K562 (cell line): Measurements from ENCODE around the gene ADRB2. TPM values are rescaled to one million over a fixed set of nuclear protein-coding genes. Genes with fewer than 3 reads are reported as not detected.

ENCODE experiments used
- BACH1 ChIP-seq: fragments of 200-800 bp; sonication (Bioruptor generic); IDR thresholded peaks from 2 replicates; pipeline ENCODE4 v1.6.1; 2016; ENCODE audit warnings: missing genetic modification characterization, missing compliant biosample characterization
- CBX1 ChIP-seq: sonication (generic); IDR thresholded peaks from 2 replicates; pipeline ENCODE4 v1.6.1; 2016; ENCODE audit warnings: antibody characterized with exemption, low read depth, mild to moderate bottlenecking
- CSDE1 ChIP-seq, 2 experiments: fragments of 450-650 bp; IDR thresholded peaks; 2 replicates each; pipeline ENCODE4 v1.6.1; 2016; ENCODE audit warnings: mild to moderate bottlenecking in 1 of 2
- FOSL1 ChIP-seq: fragments of 200-800 bp; sonication (Bioruptor generic); conservative IDR thresholded peaks from 2 replicates; pipeline ENCODE4 v1.6.1; 2016; ENCODE audit warnings: missing genetic modification characterization, missing compliant biosample characterization
- FOXK2 ChIP-seq, 2 experiments: fragments of 450-650 bp; IDR thresholded peaks in 1 of 2; conservative IDR thresholded peaks in 1 of 2; 2 replicates each; pipeline ENCODE4 v1.6.1; 2016; ENCODE audit warnings: low read depth in 2 of 2, mild to moderate bottlenecking in 1 of 2
- FUS ChIP-seq: fragments of 200-400 bp; formaldehyde crosslinking; optimal IDR thresholded peaks from 2 replicates; pipeline ENCODE3; 2017; ENCODE audit warnings: low read depth, low read length
- GATAD2A ChIP-seq: fragments of 450-650 bp; IDR thresholded peaks from 2 replicates; pipeline ENCODE4 v1.6.1; 2017
- HEY1 ChIP-seq: fragments of 250-450 bp; sonication (Bioruptor Pico); IDR thresholded peaks from 2 replicates; pipeline ENCODE4 v1.5.0; 2020; ENCODE audit warnings: mild to moderate bottlenecking, moderate library complexity, borderline replicate concordance
- MCM7 ChIP-seq, 2 experiments: fragments of 450-650 bp; IDR thresholded peaks; 2 replicates each; pipeline ENCODE4 v1.6.1; 2016 to 2018
- MTA3 ChIP-seq: fragments of 450-650 bp; formaldehyde crosslinking; IDR thresholded peaks from 2 replicates; pipeline ENCODE4 v1.6.1; 2017; ENCODE audit warnings: mild to moderate bottlenecking, borderline replicate concordance
- PTBP1 ChIP-seq: fragments of 200-400 bp; formaldehyde crosslinking; IDR thresholded peaks from 2 replicates; pipeline ENCODE4 v1.6.1; 2017; ENCODE audit warnings: low read depth, low read length
- SPI1 ChIP-seq: IDR thresholded peaks from 2 replicates; pipeline ENCODE4 v1.6.1; 2011; ENCODE audit warnings: low read depth, low read length, control low read depth, borderline replicate concordance
- ZBTB17 ChIP-seq: fragments of 450-650 bp; formaldehyde crosslinking; IDR thresholded peaks from 2 replicates; pipeline ENCODE4 v1.4.0; 2020; ENCODE audit warnings: mild to moderate bottlenecking
- ZKSCAN8 ChIP-seq: fragments of 200-800 bp; sonication (Bioruptor generic); IDR thresholded peaks from 2 replicates; pipeline ENCODE4 v1.6.1; 2016; ENCODE audit warnings: missing genetic modification characterization, missing compliant biosample characterization
- ZNF124 ChIP-seq: sonication (generic); formaldehyde crosslinking; IDR thresholded peaks from 2 replicates; pipeline ENCODE4 v1.8.1; 2022; ENCODE audit warnings: missing genetic modification reagents
- ZNF282 ChIP-seq: sonication (generic); formaldehyde crosslinking; IDR thresholded peaks from 2 replicates; pipeline ENCODE4 v1.8.1; 2023; ENCODE audit warnings: missing genetic modification reagents
- ZNF408 ChIP-seq: fragments of 250-450 bp; sonication (Bioruptor Pico); IDR thresholded peaks from 2 replicates; pipeline ENCODE4 v1.4.0; 2020; ENCODE audit warnings: low read depth, mild to moderate bottlenecking, moderate library complexity
- ZNF778 ChIP-seq: fragments of 450-650 bp; formaldehyde crosslinking; IDR thresholded peaks from 2 replicates; pipeline ENCODE4 v1.4.0; 2020; ENCODE audit warnings: mild to moderate bottlenecking, moderate library complexity
- polyA plus RNA-seq, 8 experiments: library from polyadenylated mRNA; depleted of rRNA in 4 of 8; stranded (reverse) in 5 of 8; unstranded in 3 of 8; fragments of >200 nt; fragmentation: Nextera tagmentation in 2 of 8; fragmentation: Illumina TruSeq in 1 of 8; extraction: Ambion mirVana in 2 of 8; extraction: Trizol in 1 of 8; gene quantifications; 2 replicates each; pipeline versions ENCODE4 v1.2.1 to v1.2.3, GENCODE V29; 2011 to 2014; ENCODE audit warnings: inconsistent platforms in 1 of 8, missing spikeins in 1 of 8
- total RNA-seq, 7 experiments: library from RNA; depleted of rRNA in 6 of 7; stranded (reverse); fragments of >200 nt in 6 of 7; fragmentation: Illumina TruSeq in 2 of 7; extraction: Trizol in 2 of 7; gene quantifications; 2 replicates each; pipeline versions ENCODE4 v1.2.1 to v1.2.3, GENCODE V29; 2011 to 2021; ENCODE audit warnings: low replicate concordance in 1 of 7
- TF ChIP-seq, protein P1 (sequence below): sonication (generic); formaldehyde crosslinking; IDR thresholded peaks from 2 replicates; pipeline ENCODE4 v1.8.0; 2022; ENCODE audit warnings: mild to moderate bottlenecking, missing genetic modification reagents
- TF ChIP-seq, protein P2 (sequence below), 2 experiments: fragments of 450-650 bp; IDR thresholded peaks; 2 replicates each; pipeline ENCODE4 v1.6.1; 2016
- TF ChIP-seq, protein P3 (sequence below): fragments of 450-650 bp; IDR thresholded peaks from 2 replicates; pipeline ENCODE4 v1.6.1; 2017; ENCODE audit warnings: antibody characterized with exemption

The ADRB2 gene
- total and polyA plus RNA-seq, 9 of the 15 experiments (the other 6 are each of a cell fraction or from before 2014, with no cell fraction given) = 0.01 to 0.18 (median 0.04) TPM; not detected in 2

DNA sequence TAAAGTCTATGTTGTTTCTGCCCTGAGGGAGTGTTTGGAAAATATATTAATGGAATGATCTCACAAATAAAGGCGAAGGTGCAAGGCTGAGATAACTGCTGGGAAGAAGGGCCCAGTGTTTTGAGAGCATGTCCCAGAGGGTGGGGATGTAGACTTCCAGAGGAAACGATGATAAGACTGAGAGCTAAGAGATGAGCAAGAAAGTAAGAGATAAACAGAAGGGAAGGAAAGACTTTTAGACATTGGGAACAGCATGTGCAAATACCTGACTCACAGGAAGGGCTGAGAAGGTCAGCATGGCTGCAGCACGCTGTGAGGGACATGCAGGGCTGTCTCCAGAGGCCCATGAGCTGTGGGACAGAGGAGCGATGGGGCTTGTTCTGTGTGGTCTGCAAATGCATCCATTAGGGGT lies 19.9 kb upstream of the ADRB2 start (continued):
- no peak for TF ChIP-seq CBX1
- TF ChIP-seq BACH1 (tag) = no peak
- TF ChIP-seq ZKSCAN8 (CRISPR knock-in tag) = no peak
- TF ChIP-seq ZBTB17 (CRISPR knock-in tag) = no peak
- no peak for TF ChIP-seq HEY1 (CRISPR knock-in tag)
- TF ChIP-seq ZNF282 (CRISPR knock-in tag) = no peak
- TF ChIP-seq, protein P1, sequence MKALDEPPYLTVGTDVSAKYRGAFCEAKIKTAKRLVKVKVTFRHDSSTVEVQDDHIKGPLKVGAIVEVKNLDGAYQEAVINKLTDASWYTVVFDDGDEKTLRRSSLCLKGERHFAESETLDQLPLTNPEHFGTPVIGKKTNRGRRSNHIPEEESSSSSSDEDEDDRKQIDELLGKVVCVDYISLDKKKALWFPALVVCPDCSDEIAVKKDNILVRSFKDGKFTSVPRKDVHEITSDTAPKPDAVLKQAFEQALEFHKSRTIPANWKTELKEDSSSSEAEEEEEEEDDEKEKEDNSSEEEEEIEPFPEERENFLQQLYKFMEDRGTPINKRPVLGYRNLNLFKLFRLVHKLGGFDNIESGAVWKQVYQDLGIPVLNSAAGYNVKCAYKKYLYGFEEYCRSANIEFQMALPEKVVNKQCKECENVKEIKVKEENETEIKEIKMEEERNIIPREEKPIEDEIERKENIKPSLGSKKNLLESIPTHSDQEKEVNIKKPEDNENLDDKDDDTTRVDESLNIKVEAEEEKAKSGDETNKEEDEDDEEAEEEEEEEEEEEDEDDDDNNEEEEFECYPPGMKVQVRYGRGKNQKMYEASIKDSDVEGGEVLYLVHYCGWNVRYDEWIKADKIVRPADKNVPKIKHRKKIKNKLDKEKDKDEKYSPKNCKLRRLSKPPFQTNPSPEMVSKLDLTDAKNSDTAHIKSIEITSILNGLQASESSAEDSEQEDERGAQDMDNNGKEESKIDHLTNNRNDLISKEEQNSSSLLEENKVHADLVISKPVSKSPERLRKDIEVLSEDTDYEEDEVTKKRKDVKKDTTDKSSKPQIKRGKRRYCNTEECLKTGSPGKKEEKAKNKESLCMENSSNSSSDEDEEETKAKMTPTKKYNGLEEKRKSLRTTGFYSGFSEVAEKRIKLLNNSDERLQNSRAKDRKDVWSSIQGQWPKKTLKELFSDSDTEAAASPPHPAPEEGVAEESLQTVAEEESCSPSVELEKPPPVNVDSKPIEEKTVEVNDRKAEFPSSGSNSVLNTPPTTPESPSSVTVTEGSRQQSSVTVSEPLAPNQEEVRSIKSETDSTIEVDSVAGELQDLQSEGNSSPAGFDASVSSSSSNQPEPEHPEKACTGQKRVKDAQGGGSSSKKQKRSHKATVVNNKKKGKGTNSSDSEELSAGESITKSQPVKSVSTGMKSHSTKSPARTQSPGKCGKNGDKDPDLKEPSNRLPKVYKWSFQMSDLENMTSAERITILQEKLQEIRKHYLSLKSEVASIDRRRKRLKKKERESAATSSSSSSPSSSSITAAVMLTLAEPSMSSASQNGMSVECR (CRISPR knock-in tag) = no peak
- TF ChIP-seq FOXK2 (conservative IDR thresholded peaks at IDR 0.05 in 1 of 2, IDR thresholded peaks at IDR 0.05 in 1 of 2; ENCODE audit: low read depth in 2 of 2) = peak; percentile 31 to 66
- TF ChIP-seq FOSL1 (tag) = peak; percentile 92
- TF ChIP-seq CSDE1 (IDR thresholded peaks at IDR 0.05) = no peak
- TF ChIP-seq FUS = no peak
- no peak for TF ChIP-seq MCM7 (IDR thresholded peaks at IDR 0.05)
- no peak for TF ChIP-seq ZNF408
- TF ChIP-seq, protein P2, sequence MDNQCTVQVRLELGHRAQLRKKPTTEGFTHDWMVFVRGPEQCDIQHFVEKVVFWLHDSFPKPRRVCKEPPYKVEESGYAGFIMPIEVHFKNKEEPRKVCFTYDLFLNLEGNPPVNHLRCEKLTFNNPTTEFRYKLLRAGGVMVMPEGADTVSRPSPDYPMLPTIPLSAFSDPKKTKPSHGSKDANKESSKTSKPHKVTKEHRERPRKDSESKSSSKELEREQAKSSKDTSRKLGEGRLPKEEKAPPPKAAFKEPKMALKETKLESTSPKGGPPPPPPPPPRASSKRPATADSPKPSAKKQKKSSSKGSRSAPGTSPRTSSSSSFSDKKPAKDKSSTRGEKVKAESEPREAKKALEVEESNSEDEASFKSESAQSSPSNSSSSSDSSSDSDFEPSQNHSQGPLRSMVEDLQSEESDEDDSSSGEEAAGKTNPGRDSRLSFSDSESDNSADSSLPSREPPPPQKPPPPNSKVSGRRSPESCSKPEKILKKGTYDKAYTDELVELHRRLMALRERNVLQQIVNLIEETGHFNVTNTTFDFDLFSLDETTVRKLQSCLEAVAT (IDR thresholded peaks at IDR 0.05) = 0 out of 4 replicates have a peak, but pooled peaks of 1 of the 2 experiments have one; percentile 33
- TF ChIP-seq ZNF124 (CRISPR knock-in tag) = no peak
- no peak for TF ChIP-seq PTBP1
- TF ChIP-seq GATAD2A = no peak
- TF ChIP-seq, protein P3, sequence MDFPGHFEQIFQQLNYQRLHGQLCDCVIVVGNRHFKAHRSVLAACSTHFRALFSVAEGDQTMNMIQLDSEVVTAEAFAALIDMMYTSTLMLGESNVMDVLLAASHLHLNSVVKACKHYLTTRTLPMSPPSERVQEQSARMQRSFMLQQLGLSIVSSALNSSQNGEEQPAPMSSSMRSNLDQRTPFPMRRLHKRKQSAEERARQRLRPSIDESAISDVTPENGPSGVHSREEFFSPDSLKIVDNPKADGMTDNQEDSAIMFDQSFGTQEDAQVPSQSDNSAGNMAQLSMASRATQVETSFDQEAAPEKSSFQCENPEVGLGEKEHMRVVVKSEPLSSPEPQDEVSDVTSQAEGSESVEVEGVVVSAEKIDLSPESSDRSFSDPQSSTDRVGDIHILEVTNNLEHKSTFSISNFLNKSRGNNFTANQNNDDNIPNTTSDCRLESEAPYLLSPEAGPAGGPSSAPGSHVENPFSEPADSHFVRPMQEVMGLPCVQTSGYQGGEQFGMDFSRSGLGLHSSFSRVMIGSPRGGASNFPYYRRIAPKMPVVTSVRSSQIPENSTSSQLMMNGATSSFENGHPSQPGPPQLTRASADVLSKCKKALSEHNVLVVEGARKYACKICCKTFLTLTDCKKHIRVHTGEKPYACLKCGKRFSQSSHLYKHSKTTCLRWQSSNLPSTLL = no peak
- TF ChIP-seq MTA3 = peak; percentile 71; the same call in 1 of the 2 replicates
- no peak for TF ChIP-seq ZNF778 (CRISPR knock-in tag)
- no peak for TF ChIP-seq SPI1
